Liver (tissue), 9 donors: ENCODE results near the gene DPH2. TPM values are rescaled to one million over a fixed set of nuclear protein-coding genes. Genes with fewer than 3 reads are reported as not detected.

ENCODE experiments used
- DNase-seq: peaks from one replicate; pipeline ENCODE4 v3.0.0-alpha.2; 2017; ENCODE audit warnings: low spot score
- H3K27ac ChIP-seq, 2 donors: one replicate each; pipeline ENCODE4 v1.7.0; 2013; ENCODE audit warnings: inconsistent platforms in 2 of 2, low read length in 2 of 2, control low read depth in 1 of 2, low read depth in 1 of 2, mild to moderate bottlenecking in 1 of 2
- H3K27me3 ChIP-seq, 4 donors: one replicate each; pipeline versions ENCODE4 v1.6.1 to v1.7.0; 2013; ENCODE audit warnings: low read length in 3 of 4, inconsistent platforms in 1 of 4, mild to moderate bottlenecking in 1 of 4, moderate library complexity in 1 of 4; ENCODE audit not compliant: control insufficient read depth in 4 of 4, insufficient read depth in 4 of 4
- H3K36me3 ChIP-seq, 4 donors: one replicate each; pipeline versions ENCODE4 v1.6.1 to v1.7.0; 2013; ENCODE audit warnings: low read length in 3 of 4, mild to moderate bottlenecking in 3 of 4, low read depth in 1 of 4, moderate library complexity in 1 of 4; ENCODE audit not compliant: control insufficient read depth in 4 of 4, insufficient read depth in 3 of 4
- H3K4me1 ChIP-seq, 4 donors: one replicate each; pipeline versions ENCODE4 v1.6.1 to v1.7.0; 2013; ENCODE audit warnings: low read length in 3 of 4, mild to moderate bottlenecking in 3 of 4, moderate library complexity in 1 of 4; ENCODE audit not compliant: control insufficient read depth in 4 of 4, insufficient read depth in 4 of 4
- H3K4me3 ChIP-seq, 3 donors: one replicate each; pipeline versions ENCODE4 v1.6.1 to v1.7.0; 2013; ENCODE audit warnings: low read length in 3 of 3, control low read depth in 1 of 3, low read depth in 1 of 3, mild to moderate bottlenecking in 1 of 3
- H3K9ac ChIP-seq, 2 donors: one replicate each; pipeline ENCODE4 v1.7.0; 2013; ENCODE audit warnings: low read length in 2 of 2, mild to moderate bottlenecking in 2 of 2, moderate library complexity in 2 of 2, control low read depth in 1 of 2, low read depth in 1 of 2
- H3K9me3 ChIP-seq, 4 donors: one replicate each; pipeline versions ENCODE4 v1.6.1 to v1.7.0; 2013; ENCODE audit warnings: low read length in 3 of 4; ENCODE audit not compliant: control insufficient read depth in 4 of 4
- EGR1 ChIP-seq, 2 donors: IDR thresholded peaks; 2 replicates each; pipeline ENCODE4 v1.6.1; 2016 to 2018; ENCODE audit warnings: antibody characterized with exemption in 2 of 2, low read depth in 2 of 2
- FOXA1 ChIP-seq: IDR thresholded peaks from 2 replicates; pipeline ENCODE4 v1.6.1; 2016; ENCODE audit warnings: antibody characterized with exemption
- FOXA2 ChIP-seq: IDR thresholded peaks from 2 replicates; pipeline ENCODE4 v1.6.1; 2016; ENCODE audit warnings: antibody characterized with exemption
- GABPA ChIP-seq, 2 donors: IDR thresholded peaks in 1 of 2; conservative IDR thresholded peaks in 1 of 2; 2 replicates each; pipeline ENCODE4 v1.6.1; 2016; ENCODE audit warnings: antibody characterized with exemption in 2 of 2, mild to moderate bottlenecking in 1 of 2, moderate library complexity in 1 of 2
- HNF4G ChIP-seq: IDR thresholded peaks from 2 replicates; pipeline ENCODE4 v1.6.1; 2016; ENCODE audit warnings: antibody characterized with exemption
- JUND ChIP-seq, 2 donors: IDR thresholded peaks; 2 replicates each; pipeline ENCODE4 v1.6.1; 2016; ENCODE audit warnings: antibody characterized with exemption in 2 of 2
- RAD21 ChIP-seq, 2 donors: IDR thresholded peaks; 2 replicates each; pipeline ENCODE4 v1.6.1; 2016; ENCODE audit warnings: antibody characterized with exemption in 2 of 2, mild to moderate bottlenecking in 2 of 2
- RXRA ChIP-seq, 2 donors: IDR thresholded peaks; 2 replicates each; pipeline ENCODE4 v1.6.1; 2017 to 2018; ENCODE audit warnings: antibody characterized with exemption in 2 of 2, mild to moderate bottlenecking in 1 of 2
- SP1 ChIP-seq: IDR thresholded peaks from 2 replicates; pipeline ENCODE4 v1.6.1; 2018; ENCODE audit warnings: antibody characterized with exemption, mild to moderate bottlenecking
- TAF1 ChIP-seq: conservative IDR thresholded peaks from 2 replicates; pipeline ENCODE4 v1.6.1; 2016; ENCODE audit warnings: antibody characterized with exemption, mild to moderate bottlenecking
- YY1 ChIP-seq: IDR thresholded peaks from 2 replicates; pipeline ENCODE4 v1.6.1; 2016; ENCODE audit warnings: antibody characterized with exemption, mild to moderate bottlenecking
- WGBS: extraction: QIAGEN DNeasy Blood & Tissue Kit; methylation state at CpG from one replicate; pipeline ENCODE4 v1.1.7; 2013; 5-methylcytosine and 5-hydroxymethylcytosine counted together
- polyA plus RNA-seq, 2 donors: library from polyadenylated mRNA; stranded (reverse) in 1 of 2; unstranded in 1 of 2; fragments of 200-250 nt in 1 of 2; fragments of >200 nt in 1 of 2; fragmentation: Nextera tagmentation in 1 of 2; extraction: Ambion mirVana in 1 of 2; gene quantifications; one replicate each; pipeline versions ENCODE4 v1.2.1 to v1.2.3, GENCODE V29; 2013 to 2015
- total RNA-seq, 2 donors: library from RNA; depleted of rRNA; stranded (reverse); fragments of >200 nt; gene quantifications; one replicate each; pipeline ENCODE4 v1.2.3, GENCODE V29; 2014
- TF ChIP-seq, protein P1 (sequence below): IDR thresholded peaks from 2 replicates; pipeline ENCODE4 v1.6.1; 2016; ENCODE audit warnings: antibody characterized with exemption
- TF ChIP-seq, protein P2 (sequence below): IDR thresholded peaks from 2 replicates; pipeline ENCODE4 v1.6.1; 2016; ENCODE audit warnings: antibody characterized with exemption
- TF ChIP-seq, protein P3 (sequence below): fragments of 150-350 bp; IDR thresholded peaks from 2 replicates; pipeline ENCODE4 v1.5.1; 2017; ENCODE audit warnings: improper control_type of control experiment, low read depth, low read length; ENCODE audit not compliant: missing input control
- TF ChIP-seq, protein P4 (sequence below): IDR thresholded peaks from 2 replicates; pipeline ENCODE4 v1.6.1; 2016; ENCODE audit warnings: antibody characterized with exemption, mild to moderate bottlenecking
- donor health status: healthy.
- donor health status: healthy.
- donor health status: healthy.
- donor health status: healthy.
- donor health status: healthy.

The DPH2 gene
- total and polyA plus RNA-seq, 4 donors = 9.3 to 20.9 (median 15.4) TPM

DNA sequence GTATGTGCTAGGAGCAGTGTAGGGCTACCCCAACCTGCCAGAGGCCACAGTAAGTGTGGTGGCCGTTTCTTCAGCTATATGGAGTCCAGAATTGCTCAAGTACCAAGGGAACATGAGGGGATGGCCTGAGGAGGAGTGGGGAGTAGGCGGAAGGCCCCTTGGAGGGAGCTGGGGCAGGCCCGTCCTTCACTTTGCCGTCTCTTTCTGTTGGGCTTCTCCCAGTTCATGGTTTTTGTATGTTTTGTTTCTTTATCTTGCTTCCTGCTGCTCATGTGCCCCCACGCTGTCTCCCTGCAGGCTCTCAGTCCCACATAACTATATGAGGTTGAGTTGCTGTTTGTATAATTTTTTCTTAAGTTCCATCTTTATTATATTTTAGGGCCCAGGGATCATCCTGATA, 5.9 kb upstream of the DPH2 start:
- H3K36me3 ChIP-seq = peaks cover 4 to 61% (median 16%) of the 10 kb centered on the region in 4 donors
- H3K9ac ChIP-seq = no peak overlapping the region
- no peaks in the 10 kb centered on the region for H3K9me3 ChIP-seq
- no peak overlapping the region for H3K27ac ChIP-seq
- H3K4me1 ChIP-seq = no peaks in the 10 kb centered on the region
- no peak overlapping the region for H3K4me3 ChIP-seq
- TF ChIP-seq FOXA1 (no peak), JUND (IDR thresholded peaks at IDR 0.05) (no peak), HNF4G (no peak), EGR1 (IDR thresholded peaks at IDR 0.05; ENCODE audit: low read depth in 2 of 2) (no peak), YY1 (no peak), FOXA2 (no peak), RXRA (IDR thresholded peaks at IDR 0.05) (no peak), RAD21 (IDR thresholded peaks at IDR 0.05) (no peak), GABPA (IDR thresholded peaks at IDR 0.05 in 1 of 2, conservative IDR thresholded peaks at IDR 0.05 in 1 of 2) (no peak), TAF1 (no peak)
- TF ChIP-seq, protein P1, sequence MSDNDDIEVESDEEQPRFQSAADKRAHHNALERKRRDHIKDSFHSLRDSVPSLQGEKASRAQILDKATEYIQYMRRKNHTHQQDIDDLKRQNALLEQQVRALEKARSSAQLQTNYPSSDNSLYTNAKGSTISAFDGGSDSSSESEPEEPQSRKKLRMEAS = no peak
- TF ChIP-seq, protein P2, sequence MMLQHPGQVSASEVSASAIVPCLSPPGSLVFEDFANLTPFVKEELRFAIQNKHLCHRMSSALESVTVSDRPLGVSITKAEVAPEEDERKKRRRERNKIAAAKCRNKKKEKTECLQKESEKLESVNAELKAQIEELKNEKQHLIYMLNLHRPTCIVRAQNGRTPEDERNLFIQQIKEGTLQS = no peak
- no peak for DNase-seq
- H3K27me3 ChIP-seq = no peaks in the 10 kb centered on the region
- WGBS = 91% methylated on average over 5 of the region's 5 CpGs

DNA sequence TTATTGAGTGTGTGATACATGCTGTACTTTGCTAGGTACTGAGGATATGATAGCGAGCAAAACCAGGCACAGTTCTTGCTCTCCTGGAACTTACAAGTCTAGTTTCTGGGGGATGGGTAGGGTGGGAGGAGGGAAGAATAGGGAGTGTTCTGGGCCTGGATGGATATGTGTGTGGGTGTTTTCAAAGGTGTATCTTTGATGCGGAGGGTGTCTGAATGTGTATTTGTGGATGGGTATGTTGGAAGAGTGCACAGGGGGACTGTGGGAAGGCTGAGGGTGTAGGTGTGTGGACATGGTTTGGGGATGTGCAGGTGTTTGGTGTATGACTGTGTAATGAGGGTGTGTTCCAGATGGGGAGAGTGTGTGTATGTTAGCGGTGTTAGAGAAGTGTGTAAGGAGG, 4.5 kb upstream of the DPH2 start:
- TF ChIP-seq TAF1 (no peak), FOXA1 (no peak), GABPA (IDR thresholded peaks at IDR 0.05 in 1 of 2, conservative IDR thresholded peaks at IDR 0.05 in 1 of 2) (no peak), EGR1 (IDR thresholded peaks at IDR 0.05; ENCODE audit: low read depth in 2 of 2) (no peak), RXRA (IDR thresholded peaks at IDR 0.05) (no peak), SP1 (no peak), HNF4G (no peak)
- TF ChIP-seq, protein P2 = no peak
- TF ChIP-seq, protein P3, sequence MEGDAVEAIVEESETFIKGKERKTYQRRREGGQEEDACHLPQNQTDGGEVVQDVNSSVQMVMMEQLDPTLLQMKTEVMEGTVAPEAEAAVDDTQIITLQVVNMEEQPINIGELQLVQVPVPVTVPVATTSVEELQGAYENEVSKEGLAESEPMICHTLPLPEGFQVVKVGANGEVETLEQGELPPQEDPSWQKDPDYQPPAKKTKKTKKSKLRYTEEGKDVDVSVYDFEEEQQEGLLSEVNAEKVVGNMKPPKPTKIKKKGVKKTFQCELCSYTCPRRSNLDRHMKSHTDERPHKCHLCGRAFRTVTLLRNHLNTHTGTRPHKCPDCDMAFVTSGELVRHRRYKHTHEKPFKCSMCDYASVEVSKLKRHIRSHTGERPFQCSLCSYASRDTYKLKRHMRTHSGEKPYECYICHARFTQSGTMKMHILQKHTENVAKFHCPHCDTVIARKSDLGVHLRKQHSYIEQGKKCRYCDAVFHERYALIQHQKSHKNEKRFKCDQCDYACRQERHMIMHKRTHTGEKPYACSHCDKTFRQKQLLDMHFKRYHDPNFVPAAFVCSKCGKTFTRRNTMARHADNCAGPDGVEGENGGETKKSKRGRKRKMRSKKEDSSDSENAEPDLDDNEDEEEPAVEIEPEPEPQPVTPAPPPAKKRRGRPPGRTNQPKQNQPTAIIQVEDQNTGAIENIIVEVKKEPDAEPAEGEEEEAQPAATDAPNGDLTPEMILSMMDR = no peak
- TF ChIP-seq, protein P4, sequence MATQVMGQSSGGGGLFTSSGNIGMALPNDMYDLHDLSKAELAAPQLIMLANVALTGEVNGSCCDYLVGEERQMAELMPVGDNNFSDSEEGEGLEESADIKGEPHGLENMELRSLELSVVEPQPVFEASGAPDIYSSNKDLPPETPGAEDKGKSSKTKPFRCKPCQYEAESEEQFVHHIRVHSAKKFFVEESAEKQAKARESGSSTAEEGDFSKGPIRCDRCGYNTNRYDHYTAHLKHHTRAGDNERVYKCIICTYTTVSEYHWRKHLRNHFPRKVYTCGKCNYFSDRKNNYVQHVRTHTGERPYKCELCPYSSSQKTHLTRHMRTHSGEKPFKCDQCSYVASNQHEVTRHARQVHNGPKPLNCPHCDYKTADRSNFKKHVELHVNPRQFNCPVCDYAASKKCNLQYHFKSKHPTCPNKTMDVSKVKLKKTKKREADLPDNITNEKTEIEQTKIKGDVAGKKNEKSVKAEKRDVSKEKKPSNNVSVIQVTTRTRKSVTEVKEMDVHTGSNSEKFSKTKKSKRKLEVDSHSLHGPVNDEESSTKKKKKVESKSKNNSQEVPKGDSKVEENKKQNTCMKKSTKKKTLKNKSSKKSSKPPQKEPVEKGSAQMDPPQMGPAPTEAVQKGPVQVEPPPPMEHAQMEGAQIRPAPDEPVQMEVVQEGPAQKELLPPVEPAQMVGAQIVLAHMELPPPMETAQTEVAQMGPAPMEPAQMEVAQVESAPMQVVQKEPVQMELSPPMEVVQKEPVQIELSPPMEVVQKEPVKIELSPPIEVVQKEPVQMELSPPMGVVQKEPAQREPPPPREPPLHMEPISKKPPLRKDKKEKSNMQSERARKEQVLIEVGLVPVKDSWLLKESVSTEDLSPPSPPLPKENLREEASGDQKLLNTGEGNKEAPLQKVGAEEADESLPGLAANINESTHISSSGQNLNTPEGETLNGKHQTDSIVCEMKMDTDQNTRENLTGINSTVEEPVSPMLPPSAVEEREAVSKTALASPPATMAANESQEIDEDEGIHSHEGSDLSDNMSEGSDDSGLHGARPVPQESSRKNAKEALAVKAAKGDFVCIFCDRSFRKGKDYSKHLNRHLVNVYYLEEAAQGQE = no peak
- Histone ChIP-seq H3K27me3 (no peaks in the 10 kb centered on the region), H3K9ac (no peak overlapping the region), H3K9me3 (no peaks in the 10 kb centered on the region), H3K4me1 (peaks cover under 1 to 8% (median 3%) of the 10 kb centered on the region in 4 donors), H3K36me3 (peaks cover 4 to 48% (median 10%) of the 10 kb centered on the region in 4 donors), H3K4me3 (no peak overlapping the region), H3K27ac (no peak overlapping the region)
- no peak for DNase-seq
- WGBS = 68% methylated on average over 3 of the region's 3 CpGs
